H1 (cell line): ENCODE measurements around the gene OPN1SW.

ENCODE experiments used
- CTCF ChIP-seq, 3 experiments: IDR thresholded peaks; 1 replicate in 2 of 3; 2 replicates in 1 of 3; pipeline versions ENCODE4 v1.5.1 to v1.6.1; 2011; ENCODE audit warnings: low read length in 3 of 3, mild to moderate bottlenecking in 3 of 3, inconsistent platforms in 2 of 3, low read depth in 1 of 3, moderate library complexity in 1 of 3; ENCODE audit not compliant: insufficient read depth in 1 of 3; ENCODE audit errors: control extremely low read depth in 1 of 3
- EZH2 ChIP-seq: fragments of 200-600 bp; sonication (generic); IDR thresholded peaks from 2 replicates; pipeline ENCODE4 v1.7.1; 2012; ENCODE audit warnings: low read depth, mild to moderate bottlenecking, moderate library complexity, low read length, inconsistent platforms; ENCODE audit not compliant: severe bottlenecking
- HDAC2 ChIP-seq, 2 experiments: fragments of 300-600 bp in 1 of 2; sonication (generic) in 1 of 2; IDR thresholded peaks; 2 replicates each; pipeline ENCODE4 v1.6.1; 2011 to 2012; ENCODE audit warnings: low read depth in 2 of 2, low read length in 2 of 2, mild to moderate bottlenecking in 2 of 2, moderate library complexity in 2 of 2, borderline replicate concordance in 1 of 2, inconsistent platforms in 1 of 2
- RXRA ChIP-seq: IDR thresholded peaks from 2 replicates; pipeline ENCODE4 v1.6.1; 2011; ENCODE audit warnings: low read depth, mild to moderate bottlenecking, low read length, moderate library complexity; ENCODE audit not compliant: insufficient read depth
- SIN3A ChIP-seq, 2 experiments: IDR thresholded peaks in 1 of 2; conservative IDR thresholded peaks in 1 of 2; 2 replicates each; pipeline ENCODE4 v1.6.1; 2011 to 2012; ENCODE audit warnings: low read length in 2 of 2, improper control_type of control experiment in 1 of 2, low read depth in 1 of 2, mild to moderate bottlenecking in 1 of 2
- SUZ12 ChIP-seq: fragments of 200-600 bp; sonication (generic); IDR thresholded peaks from 2 replicates; pipeline ENCODE4 v1.6.1; 2012; ENCODE audit warnings: mild to moderate bottlenecking, inconsistent platforms, low read length, moderate library complexity, mixed read lengths
- TAF1 ChIP-seq: IDR thresholded peaks from 2 replicates; pipeline ENCODE4 v1.6.1; 2011; ENCODE audit warnings: mild to moderate bottlenecking, low read depth, low read length
- YY1 ChIP-seq: IDR thresholded peaks from 2 replicates; pipeline ENCODE4 v1.6.1; 2011; ENCODE audit warnings: low read depth, mild to moderate bottlenecking, low read length
- ZNF274 ChIP-seq: IDR thresholded peaks from 2 replicates; pipeline ENCODE4 v1.7.0; 2012; ENCODE audit warnings: low read length, borderline replicate concordance; ENCODE audit errors: extremely low read depth

DNA sequence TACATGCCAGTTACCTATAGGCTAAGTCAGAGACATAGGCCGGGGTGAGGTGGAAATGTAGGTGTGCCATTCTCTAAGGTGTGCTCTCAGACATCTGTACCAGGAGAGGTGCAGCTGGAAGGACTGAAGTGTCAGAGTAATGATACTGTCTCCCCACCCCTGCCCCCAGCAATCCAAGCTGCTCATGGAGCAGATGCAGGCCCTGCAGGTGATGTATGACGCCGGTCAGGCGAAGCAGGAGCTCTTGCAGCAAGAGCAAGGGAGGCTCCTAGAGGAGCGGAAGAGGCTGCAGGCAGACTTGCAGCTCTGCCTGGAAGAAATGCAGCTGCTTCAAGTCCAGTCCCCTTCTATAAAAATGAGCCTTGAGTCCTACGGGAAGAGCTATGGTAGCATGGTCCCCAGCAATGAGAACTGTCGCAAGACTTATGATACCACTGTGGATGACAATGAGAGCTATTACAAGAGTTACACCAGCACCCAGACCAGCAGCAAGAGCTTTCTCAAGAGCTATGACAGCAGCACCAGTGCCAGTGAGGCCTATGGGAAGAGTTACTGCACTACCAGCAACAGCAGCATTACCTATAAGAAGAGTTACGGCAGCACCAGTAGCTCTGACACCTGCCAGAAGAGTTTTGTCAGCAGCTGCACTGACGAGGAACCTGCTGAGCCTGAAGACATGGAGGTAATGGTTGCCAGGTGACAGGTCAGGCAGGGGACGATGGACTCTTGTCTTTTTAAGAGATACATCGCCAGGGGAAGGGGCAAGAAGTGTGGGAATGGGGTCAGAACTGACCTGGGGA lies 36.2 kb upstream of the OPN1SW start:
- TF ChIP-seq CTCF (IDR thresholded peaks at IDR 0.05; ENCODE audit: control extremely low read depth in 1 of 3, insufficient read depth in 1 of 3, low read depth in 1 of 3, low read length in 3 of 3) (no peak), RXRA (no peak), TAF1 (no peak), SUZ12 (no peak), EZH2 (no peak), HDAC2 (IDR thresholded peaks at IDR 0.05; ENCODE audit: borderline replicate concordance in 1 of 2, low read depth in 2 of 2, low read length in 2 of 2) (no peak), SIN3A (conservative IDR thresholded peaks at IDR 0.05 in 1 of 2, IDR thresholded peaks at IDR 0.05 in 1 of 2; ENCODE audit: low read depth in 1 of 2, low read length in 2 of 2) (no peak), YY1 (no peak), ZNF274 (no peak)
